HG03108 (cell line): ENCODE results near the gene CCDC88C.

ENCODE experiments used
- ATAC-seq: cut with Tn5 transposase; IDR thresholded peaks from one replicate; pipeline ENCODE4 v1.9.1; 2021; ENCODE audit warnings: moderate library complexity; ENCODE audit not compliant: unreplicated experiment

CCDC88C gene

GRCh38 chr14:91366749-91367148, 50.9 kb downstream of the CCDC88C start:
- no peak for ATAC-seq

- ATAC-seq, result no peak
Observed at GRCh38 chr14:91365552-91365951, 52.1 kb downstream of the CCDC88C start.

DNA sequence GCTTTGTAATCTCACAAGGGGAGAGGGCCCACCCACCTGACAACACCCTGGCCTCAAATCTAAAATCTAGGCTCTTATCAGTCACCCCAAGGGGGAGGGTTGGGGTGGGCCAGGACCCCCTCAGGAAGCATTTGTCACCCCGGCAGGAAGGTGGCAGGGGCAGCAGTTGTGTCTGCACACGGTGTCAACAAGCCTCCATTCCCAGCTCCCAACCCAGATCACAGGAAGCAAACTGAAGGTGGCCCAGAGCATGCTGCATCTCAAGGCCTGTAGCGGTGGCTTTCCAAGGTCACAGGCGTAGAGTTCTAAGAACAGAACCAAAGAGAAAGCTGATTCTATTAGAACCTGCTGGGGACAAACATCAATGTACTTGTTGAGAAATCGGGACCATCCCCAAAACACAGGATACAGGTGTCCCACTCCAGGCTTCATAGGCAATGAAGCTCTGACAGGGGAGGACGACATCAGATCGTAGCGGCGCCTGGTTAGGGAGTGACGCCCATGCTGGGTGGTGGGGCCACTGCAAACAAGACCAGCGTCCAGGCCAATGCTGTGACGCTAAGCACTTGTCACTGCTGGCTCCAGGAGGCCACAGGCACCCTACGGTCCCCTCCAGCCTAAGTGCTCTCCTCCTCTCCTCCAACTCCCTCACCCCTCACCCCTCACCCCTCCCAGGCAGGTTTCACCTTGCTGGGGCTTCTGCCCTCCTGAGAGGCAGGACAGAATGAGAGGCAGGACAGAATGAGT, 52.9 kb downstream of the CCDC88C start:
- ATAC-seq, result no peak

DNA sequence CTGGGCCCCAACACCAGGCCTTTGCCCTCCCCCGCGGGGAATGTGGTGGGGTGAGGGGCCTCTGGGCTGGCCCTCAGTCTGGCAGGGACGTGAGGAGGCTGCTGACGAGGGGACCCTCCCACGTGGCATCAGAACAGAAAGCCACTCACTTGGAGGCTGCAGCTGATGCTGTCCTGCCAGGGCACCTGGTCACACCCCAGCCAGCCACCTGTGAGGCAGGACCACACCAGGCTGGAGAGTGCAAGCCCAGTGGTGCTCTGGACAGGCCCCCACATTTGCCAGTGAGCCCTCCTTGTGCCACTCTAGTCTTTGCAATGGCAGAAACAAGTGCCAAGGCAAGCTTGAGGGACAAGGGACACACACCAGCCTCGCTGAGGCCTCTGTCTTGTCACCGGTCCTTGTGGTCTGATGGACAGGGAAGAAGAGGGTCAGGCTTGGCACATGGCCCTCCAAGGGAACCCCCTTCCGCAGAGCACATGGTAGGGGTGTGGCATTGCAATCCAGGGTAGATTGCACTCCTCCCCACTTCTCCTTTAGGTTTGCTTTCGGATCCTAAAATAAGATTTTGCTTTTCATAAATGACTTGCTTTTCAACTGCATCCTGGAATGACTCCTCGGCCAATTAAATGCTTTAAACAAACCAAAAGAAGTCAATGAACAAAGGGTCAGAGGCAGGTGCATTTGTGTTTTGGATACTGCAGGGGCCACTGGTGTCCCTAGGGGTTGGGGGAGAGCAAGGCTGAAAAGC, 53.7 kb downstream of the CCDC88C start:
- peak; percentile 50 for ATAC-seq

DNA sequence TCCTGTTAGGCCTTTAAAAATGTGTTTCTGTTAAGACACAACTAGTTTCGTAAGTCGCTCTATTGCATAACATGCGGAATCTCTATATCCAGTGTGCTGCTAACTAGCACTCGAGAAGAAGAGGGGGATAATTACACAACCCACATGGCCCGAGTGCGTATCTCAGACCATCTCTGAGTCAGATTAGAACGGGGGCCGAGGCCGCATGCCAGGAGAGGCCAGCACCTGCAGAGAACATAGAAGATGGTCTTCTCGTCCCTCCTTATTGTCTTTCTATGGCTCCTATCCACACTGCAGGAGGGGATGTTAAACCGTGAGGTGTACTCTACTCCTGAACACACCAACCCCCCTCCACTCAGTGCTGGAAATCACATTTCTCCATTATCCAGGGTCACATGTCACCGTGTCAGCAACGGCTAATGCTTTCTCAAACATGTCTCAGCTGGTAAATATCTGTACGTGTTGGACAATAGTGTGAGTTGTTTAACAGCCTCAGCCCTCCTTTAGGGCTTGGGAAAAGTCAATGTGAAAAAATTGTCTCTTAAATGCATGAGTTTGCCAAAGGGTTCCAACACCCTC, 56.3 kb downstream of the CCDC88C start:
- ATAC-seq, result no peak

GRCh38 chr14:91360490-91361232, 57.0 kb downstream of the CCDC88C start:
- ATAC-seq, result no peak

GRCh38 chr14:91358654-91359220, 58.9 kb downstream of the CCDC88C start:
- no peak for ATAC-seq

DNA sequence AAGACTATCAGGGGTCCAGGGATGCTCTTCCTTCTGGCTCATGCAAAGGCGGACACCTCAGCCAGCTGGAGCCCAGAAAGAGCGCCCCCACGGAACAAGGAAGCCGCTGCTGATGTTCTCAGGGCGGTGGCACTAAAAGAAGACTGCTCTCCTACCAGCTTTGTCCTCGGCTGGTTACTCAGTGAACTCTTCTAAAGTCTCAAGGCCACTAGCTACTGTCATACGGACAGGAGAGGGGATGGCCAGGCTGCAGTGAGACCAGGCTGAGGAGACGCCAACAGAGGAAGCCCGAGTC, 59.6 kb downstream of the CCDC88C start:
- no peak for ATAC-seq

DNA sequence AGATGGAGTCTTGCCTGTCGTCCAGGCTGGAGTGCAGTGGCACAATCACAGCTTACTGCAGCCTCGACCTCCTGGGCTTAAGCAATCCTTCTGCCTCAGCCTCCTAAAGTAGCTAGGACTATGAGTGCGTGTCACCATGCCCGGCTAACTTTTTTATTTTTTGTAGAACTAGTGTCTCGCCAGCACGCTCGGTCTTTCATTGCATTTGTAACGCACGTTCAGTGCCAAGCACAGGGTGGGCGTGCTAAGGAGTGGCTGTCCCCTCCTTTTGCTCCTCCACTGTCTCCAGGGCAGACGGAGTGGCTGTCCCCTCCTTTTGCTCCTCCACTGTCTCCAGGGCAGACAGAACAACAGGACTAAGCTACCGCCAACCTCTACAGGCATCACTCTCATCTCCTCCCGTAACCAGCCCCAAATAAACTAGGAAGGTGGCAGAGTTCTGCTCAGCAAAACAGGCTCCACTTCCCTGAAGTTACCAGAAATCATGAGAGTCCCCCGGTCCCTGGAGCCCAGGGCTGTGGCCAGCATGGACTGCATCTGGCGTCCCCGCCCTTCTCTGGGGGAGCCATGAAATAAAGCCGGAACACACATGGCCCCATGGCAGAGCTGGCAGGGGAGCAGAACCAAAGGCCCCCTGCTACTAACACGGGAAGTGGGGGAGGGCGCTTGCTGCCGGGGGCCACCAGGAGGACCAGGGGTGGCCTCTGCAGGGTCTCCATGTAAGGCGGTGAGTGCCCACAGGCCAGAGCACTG, 60.2 kb downstream of the CCDC88C start:
- ATAC-seq, result no peak

- ATAC-seq, result peak; percentile 37
Observed at GRCh38 chr14:91356181-91356763, 61.3 kb downstream of the CCDC88C start.

DNA sequence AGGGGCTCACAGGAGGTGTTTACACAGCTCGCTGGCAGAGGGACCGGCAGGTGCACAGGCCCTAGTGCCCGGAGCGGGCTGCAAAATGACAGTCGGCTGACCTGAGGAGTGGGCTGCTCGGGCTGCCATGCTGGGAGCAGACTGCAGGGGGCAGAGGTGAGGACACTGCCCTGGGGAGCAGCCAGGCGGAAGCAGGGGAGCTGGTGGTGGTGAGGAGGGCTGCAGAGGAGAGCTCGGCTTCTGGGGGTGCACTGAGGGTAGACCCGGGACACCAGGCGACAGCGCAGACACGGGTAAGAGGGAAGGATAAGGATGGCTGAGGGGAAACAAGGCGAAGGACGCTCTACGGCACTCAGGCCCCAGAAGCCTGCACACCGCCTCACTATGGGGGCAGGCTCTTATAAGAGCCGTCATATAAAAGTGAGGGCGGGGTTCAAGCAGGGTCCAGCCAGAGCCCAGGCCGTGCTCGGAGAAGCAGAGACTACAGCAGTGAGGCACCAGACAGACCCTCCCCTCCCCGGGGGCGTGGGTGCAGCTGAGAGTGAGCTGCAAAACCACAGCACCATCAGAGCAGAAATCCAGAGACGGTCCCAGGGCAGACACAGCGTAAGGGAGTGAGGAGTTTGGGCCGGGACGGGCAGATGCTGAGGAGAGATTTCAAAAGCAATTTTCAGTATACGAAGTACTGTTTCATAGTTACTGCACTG, 62.5 kb downstream of the CCDC88C start:
- ATAC-seq, result no peak

DNA sequence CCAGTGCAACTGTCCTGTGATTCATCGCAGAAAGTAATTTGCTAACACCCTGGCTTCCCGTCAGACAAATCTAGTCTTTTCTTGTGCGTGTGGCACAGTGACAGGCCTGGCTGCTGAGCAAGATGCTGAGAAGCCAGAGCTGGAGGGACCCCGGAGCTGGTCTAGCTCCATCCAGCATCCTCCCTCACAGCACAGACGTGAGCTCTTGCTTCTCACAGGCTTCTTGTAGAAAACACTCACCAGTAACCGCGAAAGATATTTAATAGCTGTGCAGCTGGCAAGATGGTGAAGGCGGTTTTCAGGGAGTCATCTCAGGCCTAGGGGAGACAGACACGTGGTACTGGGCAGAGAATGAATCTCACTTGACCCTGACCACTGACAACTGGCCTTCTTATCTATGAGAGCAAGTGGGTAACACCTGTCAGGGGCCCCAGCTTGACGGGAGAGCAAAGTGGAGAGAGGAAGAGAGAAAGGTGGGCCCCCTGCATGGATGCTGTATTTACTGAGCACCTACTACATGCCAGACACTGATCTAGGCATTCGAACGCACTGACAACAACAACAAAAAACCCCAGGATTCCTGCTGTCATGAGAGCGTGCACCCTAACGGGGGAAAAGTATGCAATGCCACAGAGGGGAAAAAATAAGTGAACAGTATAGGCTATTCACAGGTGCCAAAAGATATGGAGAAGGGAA, 63.3 kb downstream of the CCDC88C start:
- ATAC-seq, result no peak

DNA sequence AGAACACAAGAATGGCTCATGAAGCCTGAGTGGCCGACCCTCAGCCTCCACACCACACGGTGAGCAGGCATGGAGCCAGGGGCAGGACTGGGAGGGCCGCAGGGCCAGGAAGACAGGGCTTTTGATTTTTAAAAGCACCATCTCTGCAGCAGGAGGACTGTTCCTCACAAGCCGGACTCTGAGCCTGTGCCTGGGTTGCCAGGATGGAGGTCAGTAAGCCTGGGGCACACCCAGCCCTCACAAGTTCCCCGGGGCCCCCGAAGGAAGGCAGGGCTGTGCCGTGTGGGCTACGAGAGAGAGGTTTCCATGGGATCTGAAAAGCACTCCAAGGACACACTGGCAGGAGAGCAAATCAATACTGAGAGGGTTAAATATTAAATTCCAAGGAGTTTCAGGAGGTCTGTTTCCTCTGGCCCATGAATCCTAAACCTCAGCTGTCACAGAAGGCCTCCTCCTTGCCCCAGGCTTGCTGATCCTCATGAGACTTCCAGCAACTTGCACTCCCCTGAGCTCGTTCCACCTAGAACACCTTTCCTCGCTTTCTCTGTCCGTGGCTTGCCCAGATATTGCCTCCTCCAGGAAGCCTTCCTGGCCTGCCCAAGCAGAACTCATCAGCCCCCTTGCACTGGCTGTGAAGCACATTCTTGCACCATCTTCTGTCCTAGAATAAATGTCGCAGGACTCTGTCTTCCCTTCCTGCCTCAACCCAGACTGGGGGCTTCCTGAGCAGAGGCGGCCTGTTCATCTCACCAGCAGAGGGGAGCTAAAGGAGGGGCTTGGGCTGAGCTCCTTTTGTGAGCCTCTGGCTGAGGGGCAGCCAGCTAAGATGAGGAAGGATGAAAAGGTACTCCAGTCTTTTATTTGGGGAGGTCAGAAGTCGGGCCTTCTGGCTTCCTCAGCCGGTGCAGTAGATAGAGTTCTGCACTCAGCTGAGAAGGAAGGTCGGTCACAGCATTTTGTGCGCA, 64.6 kb downstream of the CCDC88C start:
- no peak for ATAC-seq

DNA sequence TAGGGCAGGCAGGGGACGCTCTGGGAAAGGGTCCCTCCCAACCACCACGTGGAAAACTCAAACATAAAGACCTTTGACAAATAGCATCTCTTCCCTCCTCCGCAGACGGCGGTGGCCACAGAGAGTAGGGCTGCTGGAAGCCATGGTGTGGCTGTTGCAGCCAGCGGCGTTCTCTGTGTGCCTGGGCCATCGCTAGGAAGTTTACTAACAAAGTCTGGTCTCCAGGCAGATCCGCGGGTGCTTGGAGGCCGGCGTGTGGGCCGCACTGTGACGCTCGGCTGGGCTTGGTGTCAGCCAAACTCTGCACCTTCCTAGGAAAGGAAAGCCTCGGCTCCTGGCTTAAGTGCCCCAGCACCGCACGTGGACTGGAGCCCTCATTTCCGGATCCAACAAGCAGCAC, 65.6 kb downstream of the CCDC88C start:
- ATAC-seq, result no peak

DNA sequence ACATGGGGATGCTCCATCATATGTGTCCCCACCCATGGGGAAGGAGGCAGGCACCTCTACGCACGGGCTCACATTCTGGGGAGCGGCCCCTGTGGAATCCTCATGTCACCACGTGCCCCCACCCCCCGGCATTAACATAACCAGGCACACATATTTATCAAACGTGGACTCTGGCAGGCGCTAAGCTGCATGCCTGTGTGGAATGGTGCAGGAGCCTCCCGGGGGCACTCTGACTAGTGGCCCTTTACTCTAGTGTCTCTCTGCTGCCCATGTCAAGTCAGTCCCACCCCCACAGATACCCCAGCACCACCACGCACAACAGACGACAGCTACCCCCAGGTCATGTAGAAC, 66.1 kb downstream of the CCDC88C start:
- no peak for ATAC-seq

GRCh38 chr14:91350813-91351511, 66.7 kb downstream of the CCDC88C start:
- peak; percentile 53 for ATAC-seq

DNA sequence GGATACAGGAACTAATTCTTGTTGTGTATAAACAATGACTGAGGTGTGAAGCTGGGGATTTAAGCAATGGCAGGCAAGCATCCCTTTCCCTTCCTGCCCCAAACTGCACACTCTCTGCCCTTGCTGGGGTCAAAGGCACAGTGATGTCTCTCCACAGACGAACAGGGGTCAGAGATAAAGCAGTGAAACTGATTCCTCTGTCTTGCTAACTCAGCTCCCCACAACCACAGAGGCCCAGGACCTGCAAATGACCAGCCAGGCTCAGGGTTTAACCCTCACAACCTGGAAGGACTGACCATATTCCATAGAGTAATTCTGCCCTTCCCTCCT, 67.2 kb downstream of the CCDC88C start:
- ATAC-seq, result no peak
